ENCODE data around the gene MYL10.
"Not testable (repeated sequence)": the region's sequence is repeated elsewhere in the genome, so short reads cannot be mapped to it uniquely, and the experiment has no call there.

The MYL10 gene

DNA sequence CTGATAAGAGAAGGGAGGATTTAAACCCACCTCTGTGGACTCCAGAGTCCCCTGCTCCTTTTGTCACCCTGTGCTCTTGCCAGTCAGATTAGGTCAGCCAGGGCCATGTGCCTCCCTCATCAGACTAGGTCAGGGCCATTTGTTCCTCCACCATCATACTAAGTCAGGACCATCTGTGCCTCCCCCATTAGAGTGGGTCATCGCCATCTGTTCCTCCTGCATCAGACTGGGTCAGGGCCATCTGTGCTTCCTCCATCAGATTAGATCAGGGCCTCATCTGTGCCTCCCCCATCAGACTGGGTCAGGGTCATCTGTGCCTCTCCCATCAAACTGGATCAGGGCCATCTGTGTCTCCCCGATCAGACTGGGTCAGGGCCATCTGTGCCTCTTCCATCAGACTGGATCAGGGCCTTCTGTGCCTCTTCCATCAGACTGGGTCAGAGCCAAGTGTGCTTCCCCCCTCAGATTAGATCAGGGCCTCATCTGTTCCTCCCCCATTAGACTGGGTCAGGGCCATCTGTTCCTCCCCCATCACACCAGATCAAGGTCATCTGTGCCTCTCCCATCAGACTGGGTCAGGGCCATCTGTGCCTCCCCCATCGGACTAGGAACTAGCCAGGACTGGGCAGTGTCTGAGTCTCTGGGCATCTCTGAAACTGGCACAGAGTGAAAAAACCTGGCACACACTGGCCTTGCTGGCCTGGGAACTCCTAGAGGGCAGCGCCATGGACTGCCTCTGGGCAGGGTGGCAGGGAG is 11.5 kb downstream of the MYL10 start:
- no peak for DNase-seq

DNA sequence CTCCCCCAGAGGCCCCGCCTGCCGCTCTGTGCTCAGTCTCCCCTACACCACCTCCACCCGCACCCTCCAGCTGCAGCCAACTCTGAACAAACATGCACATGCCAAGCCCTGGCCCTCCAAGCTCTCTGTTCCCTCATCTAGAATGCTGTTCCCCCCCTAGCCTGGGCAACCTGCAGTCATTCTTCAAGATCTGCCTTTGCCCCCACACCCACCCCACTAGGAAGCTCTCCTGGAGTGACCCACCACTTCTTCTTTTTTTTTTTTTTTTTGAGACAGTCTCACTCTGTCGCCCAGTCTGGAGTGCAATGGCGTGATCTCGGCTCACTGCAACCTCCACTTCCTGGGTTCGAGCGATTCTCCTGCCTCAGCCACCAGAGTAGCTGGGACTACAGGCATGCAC is 13.7 kb downstream of the MYL10 start:
- DNase-seq: no peak

DNA sequence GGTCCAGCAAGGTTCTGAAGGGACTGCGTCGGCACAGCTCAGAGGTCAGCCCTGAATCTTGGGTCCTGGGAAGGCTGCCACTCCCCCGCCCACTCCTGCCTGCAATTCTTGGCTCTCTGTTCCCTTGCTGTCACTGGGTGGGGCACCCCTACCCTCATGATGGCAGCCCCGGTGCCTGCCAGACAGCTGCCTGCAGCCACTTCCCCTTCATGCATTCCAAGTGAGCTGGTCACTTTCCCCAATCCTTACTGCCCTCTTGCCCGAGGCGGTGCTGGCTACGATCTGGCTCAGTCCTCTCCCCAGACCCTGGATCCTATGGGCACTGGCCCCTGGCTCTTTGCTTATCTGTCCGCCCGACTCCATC is 14.2 kb downstream of the MYL10 start:
- DNase-seq: no peak

DNA sequence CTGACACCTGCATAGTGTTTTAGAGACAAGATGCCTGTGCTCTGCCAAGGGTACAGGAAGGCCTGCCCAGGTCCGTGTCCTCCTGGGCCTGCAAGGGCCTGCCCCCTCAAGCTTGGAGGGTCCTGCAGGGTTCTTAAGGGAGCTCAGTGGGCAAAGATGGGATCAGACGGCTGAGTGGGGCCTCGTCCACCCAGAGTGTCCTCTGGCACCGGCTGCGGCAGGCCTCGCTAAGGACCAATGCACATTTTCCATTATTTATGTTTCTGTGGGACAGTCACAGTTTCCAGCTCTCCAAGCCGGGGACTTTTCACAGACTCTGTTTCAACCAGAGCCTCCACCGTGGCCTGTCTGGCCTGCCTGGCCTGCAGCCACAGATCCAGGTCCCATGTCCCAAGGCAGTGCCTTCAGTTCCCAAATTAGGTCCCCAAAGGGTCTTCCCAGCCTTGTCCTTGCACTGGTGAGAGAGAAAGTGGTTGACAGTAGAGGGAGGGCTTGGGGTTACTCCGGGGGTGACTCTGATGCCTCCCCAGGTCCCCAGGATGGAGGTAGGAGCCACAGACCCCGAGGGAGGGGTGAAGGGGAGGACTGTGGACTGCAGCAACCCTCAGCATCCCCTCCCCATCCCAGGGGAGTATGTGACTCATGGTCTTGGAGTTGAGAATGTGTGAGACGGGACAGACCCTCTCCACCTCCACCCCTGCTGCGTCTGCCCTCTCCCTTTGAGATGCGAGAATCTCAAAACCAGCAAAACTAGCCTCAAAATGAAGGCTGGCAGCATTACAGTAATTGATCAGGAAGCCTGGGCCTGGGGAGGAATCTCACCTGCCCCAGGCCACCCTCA is 14.8 kb downstream of the MYL10 start:
- DNase-seq: no peak

DNA sequence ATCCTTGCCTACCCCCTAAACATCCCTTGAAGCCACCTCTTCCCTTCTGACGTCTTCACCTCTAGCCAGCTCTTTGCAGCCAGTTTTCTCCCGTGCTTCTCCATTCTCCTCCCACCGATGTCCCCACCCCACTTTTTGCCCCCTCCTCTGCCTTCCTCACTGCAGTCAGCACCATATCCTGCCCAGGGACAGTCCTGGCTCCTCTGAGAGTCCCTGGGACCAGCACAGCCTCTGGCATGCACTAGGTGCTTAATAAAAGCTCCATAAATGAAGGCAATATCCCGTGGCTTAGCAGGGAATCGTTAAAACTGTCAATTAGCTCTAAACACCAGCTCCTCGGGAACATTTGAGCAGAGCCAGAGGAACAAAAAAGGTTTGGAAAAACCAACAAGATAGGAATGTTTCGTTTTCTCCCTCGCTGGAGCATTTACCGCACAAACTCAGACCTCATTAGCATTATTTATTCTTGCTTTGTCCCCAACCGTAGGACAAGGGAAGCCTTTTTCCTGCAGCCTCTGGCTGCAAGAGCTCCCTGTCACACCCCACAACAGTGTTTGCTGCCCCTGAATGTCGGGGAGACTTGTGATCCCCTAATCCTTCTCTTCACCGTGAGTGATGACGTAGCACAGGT is 16.1 kb downstream of the MYL10 start:
- DNase-seq: no peak

DNA sequence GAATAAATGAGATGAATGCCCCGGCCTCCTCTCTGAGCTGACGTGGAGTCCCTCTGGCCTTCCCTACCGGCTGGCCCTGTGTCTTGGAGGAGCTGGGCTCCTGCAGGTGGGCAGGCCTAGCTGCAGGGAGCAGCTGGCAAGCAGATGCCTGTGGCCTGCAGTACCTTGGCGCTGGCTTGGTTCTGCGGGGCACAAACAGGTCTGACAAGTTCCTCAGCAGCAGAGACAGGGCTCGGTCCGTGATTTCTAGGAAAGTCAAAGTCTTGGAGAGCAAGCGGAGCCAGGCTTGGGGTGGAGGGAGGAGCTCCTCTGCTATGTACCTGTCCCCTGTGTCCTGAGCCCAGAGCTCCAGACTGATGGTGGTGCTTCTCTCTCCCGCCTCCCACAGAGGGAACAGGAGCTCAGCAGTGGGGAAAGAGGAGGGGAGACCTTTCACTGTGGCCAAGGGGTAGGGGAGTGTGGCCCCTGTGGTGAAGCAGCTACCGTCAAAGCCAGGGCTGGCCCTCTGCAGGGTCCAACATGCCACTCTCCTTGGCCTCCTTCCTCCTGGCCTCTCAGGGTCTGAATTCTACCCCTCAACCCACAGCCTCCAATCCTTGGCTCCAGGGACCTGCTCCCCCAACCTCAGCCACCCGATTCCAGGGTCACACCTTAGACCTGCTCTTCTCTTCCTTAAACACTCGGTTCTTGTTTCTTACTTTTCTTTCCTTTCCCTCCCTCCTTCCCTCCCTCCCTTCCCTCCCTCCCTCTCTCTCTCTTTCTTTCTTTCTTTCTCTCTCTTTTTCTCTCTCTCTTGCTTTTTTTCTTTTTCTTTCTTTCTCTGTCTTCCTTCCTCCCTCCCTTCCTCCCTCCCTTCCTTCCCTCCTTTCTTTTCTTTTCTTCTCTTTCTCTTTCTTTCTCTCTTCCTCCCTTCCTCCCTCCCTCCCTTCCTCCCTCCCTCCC is 20.1 kb downstream of the MYL10 start:
- no peak for DNase-seq

DNA sequence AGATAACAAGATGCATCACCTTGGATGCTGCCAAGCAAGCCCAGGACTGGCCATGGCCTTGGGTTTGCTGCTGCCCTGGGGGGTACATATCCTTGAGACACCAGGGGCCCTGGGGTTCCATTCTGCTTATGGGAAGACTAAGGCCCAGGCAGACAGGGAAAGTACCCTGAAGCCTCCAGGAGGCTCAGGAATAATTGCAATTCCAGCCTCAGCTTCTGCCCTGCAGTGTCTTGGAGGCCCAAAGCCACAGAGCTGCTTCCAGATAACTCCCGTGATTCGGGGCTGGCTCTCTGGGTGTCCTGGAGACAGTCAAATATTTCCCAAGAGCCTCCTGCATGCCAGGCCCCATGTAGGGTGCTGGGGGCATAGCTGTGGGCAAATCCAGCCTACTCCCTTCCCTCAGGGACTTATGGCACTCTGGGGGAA is 22.6 kb downstream of the MYL10 start:
- DNase-seq: no peak

DNA sequence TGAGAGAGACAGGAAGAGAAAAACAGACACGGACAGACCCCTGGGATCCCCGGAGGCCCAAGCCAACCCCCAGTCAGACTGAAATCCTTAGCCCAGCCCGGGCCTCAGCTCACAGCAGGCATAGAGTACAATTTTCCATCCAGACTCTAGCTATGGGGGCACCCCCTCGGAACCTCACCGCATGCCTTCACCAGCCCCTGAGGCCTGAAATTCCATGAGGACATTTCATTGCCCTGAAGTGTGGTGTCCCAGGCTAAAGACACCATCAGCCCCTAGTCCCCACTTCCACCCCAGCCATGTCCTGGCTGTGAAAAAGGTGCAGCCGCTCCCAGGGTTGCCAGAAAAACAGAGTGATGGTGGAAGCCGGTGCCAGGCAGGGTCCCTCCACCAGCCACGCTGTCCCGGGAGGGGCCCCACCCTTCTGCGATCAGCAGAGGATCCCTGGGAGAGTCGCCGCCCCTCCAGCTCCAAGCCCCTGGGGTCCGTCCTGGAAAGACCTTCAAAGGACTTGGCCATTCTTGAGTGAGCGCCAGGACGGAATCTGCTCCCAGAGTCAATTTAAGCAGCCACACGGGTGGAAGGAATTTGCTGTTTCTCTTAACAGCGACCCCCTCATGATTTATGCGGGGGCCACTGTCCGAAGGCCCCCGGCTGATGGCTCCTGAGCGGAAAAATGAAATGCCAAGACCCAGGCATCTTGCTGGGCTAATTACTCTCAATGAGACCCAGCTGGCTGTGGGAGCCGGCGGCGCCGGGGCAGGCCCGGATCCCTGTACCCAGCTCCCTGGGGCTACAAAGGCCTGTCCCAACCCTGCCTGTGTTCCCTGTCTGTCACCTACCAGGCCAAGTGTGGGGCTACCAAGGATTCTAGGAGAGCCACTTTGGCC is 23.2 kb downstream of the MYL10 start:
- DNase-seq: no peak

DNA sequence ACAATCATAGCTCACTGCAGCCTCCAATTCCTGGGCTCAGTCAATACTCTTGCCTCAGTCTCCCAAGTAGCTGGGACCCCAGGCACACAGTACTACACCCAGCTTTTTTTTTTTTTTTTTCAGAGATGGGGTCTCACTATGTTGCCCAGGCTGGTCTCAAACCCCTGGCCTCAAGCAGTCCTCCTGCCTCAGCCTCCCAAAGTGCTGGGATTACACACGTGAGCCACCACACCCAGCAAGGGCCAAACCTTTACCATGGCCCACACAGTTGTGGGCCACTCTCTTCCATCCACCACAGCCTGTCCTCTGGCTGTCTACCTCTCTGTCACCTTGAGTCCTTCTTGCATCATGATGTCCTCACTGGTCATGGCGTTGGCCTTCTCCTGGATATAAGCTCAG is 24.2 kb downstream of the MYL10 start:
- not testable (repeated sequence) for DNase-seq

DNA sequence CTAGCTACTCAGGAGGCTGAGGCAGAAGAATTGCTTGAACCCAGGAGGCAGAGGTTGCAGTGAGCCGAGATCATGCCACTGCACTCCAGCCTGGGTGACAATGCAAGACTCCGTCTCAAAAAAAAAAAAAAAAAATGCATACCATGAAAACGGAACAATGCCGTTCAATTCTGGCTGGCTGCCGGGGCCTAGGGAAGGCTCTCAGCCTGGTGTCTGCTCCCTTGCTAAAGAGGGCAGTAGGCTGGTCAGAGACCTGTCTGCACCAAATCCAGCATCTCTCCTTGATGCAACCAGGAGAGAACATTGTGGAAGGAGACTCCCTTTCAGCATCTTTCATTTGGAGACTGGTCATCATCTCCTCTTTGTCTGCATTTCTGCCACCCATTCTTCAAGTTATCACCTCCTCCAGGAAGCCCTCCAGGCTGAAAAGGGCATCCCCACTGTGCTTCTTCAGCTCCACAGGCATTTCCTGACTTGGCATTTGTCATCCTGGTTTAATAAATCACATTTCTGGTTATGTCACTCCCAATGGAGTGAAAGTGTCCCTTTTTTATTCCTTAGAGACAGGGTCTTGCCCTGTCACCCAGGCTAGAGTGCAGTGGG is 24.7 kb downstream of the MYL10 start:
- DNase-seq: no peak

DNA sequence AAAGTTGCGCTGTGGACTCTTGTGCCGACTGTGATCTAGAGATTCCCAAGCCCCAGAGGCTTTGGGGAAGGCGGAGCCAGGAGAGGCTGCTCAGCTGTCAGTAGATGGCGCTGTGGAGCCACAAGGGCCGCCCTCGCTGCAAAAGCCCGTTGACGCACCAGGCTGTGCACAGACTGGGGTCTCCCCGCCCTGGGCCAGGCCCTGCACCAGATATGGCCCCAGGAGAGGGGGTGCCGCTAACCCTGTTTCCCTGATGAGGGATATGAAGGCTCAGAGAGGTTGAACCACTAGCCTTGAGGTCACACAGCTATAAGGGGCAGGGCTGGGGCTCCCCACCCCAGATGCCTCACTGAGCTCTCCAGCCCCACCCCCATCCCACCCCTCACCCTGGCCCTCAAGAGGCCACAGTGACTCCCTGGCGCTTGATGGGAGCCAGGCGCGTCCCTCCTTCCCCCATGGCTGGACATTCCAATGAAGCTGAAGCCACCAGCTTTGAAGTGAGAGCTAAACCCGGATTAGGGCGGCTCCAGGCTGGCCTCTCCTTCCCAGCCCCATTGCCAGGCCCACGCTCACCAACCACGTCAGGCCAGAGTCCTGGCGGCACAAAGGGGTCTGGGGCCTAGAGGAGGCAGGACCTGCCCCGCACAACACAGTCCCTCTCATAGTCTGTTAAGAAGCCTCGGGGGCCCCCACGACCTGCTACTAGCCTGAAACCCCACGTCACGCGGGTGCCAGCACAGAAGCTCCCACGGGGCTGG is 26.4 kb downstream of the MYL10 start:
- peak; percentile 45 to 63 for DNase-seq

DNA sequence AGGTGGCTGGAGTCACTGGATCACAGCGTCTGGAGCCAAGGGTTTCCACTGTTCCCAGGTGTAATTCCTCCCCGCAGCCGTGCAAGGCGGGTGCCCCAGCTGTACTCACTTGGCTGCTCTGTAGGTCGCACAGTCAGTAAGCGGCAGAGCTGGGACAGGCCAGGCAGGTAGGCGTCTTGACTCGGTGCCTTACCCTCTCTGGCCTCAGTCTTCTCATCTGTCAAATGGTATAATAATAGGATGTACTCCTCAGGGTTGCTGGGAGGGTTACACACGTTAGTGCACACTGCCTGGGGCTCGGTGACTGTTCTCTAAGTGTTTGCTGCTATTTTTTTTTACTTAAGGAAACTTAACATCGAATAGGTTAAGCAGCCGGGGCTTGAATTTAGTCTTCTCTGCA is 27.0 kb downstream of the MYL10 start:
- DNase-seq: no peak

DNA sequence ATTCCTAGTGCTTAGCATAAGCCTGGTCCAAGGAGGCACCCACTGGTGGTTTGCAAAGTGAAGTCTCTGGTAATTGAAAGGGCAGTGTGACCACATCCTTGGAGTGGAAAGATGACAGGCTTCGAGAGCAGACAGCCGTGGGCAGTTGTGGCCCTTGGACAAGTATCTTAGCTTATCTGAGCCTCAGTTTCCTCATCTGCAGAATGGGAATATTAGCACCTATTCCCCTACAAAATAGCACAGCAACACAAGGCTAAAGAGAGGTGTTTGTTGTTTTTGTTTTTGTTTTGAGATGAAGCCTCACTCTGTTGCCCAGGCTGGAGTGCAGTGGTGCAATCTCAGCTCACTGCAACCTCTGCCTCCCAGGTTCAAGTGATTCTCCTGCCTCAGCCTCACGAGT is 29.3 kb downstream of the MYL10 start:
- no peak for DNase-seq

DNA sequence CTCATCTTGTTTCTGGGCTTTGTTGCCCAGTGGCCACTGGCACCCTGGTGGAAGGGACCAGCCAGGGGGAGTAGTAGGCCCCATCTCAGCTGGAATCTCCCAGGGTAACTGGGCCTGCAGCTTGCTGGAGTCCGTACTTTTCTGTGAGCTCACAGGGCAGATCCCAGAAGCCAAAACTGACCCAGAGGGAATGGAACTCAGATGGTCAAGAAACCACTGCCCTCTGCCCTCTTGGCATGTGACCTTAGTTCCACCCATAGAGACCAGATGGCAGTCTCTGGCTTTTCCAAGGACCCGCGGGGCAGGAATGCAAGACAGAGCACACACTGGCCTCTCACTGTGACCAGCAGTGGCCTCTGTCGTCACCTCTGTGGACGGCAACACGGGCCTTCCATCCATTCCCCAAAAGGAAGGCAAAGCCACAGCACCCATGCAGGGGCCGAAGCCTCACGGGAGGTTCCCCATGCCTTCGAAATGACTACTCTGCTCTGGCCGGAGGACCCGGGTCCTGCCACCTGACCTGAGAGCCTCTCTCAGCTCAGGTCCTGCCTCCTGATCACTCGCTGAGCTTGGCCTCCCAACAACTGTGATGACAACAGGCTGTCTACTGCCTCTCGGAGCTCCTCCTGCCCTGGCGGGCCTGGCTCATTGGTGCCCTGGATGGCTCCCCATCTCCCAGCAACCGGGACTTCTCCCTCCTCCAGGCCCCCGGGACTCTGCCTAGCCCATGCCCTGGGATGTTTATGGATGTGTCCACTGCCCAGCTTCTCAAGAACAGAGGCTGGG is 29.9 kb downstream of the MYL10 start:
- DNase-seq: no peak

DNA sequence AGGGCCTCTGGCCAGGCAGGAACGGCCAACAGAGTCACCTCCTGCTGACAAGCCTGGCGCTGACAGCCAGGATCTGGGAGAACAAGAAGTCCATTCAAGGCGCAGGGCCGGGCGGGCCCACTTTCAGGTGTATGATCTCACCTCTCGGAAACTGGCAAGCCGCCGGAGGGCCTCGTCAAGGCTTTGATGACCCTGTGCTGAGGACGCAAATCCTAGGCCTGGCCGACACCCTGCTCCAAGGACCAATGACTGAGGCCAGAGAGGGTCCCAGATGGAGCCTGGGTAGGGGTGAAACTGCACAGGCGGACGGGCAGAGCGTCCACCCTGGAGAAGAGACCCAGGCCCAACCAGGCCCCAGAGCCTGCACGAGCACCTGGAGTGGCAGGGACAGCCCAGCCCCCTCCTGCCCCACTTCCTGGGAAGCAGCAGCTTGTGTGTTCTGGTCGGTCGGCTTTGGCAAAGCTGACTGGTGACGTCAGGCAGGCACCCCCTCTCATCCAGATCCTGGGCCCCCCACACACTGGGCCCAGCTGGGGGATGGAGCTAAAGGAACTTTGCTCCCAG is 30.6 kb downstream of the MYL10 start:
- DNase-seq: no peak

DNA sequence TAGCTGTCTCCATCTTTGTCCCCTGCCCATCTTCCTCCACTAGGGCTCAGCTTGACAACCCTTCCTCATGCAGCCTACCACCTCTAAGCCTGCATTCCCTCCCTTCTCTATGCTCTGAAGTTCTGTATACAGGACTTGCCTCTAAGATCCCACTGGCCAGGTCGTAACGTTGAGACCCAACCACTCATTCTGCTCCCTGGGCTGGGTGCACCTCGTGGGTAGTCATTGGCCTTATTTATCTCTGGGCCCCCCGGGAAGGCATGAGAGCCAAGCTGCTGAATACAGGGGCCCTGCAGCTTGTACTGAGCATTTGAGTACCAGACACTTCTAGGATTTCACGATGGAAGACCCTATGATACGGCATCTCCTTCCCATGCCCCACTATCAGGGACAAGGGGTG is 31.2 kb downstream of the MYL10 start:
- DNase-seq: no peak

DNA sequence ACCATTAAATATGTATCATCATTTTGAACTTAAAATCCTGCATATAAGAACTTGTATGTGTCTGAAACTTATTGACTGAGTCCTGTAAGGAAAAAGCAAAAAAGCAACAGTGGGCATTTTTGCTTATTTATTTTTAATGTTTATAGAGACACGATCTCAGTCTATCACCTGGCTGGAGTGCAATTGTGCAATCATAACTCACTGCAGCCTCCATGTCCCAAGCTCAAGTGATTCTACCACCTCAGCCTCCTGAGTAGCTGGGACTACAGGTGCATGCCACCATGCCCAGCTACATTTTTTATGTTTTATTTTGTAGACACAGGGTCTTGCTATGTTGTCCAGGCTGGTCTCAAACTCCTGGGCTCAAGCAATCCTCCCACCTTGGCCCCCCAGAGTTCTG is 32.2 kb downstream of the MYL10 start:
- no peak for DNase-seq

DNA sequence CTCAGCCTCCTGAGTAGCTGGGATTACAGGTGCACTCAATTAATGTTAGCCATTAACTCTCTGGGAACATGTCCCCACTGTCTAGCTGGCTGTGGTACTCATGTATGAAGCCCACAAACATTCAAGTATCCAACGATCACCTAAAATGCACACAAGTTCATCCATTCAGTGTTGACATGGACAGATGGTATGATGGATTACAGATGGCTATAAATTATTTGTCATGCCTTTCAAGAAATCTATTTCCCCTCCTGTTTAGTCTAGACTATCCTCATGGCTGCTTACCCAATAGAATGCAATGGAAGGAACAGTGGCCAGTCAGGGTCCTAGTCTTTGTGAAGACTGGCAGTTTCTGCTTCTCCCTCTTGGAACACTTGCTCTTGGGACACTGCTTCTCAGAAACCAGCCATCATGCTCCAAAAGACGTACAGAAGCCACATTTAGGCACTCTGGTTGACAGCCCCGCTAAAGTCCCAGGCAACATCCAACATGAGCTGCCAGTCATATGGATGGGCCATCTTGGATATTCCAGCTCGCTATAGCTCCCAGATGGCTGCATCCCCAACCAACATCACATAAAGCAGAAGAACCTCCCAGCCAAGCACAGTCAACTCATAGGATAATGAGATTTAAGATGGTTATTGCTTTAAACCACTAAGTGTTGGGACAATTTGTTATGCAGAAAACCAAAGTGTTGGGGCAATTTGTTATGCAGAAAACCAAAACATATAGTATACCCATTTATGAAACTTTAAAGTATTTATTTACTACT is 33.1 kb downstream of the MYL10 start:
- DNase-seq: peak in 1 of 2 experiments; percentile 51

DNA sequence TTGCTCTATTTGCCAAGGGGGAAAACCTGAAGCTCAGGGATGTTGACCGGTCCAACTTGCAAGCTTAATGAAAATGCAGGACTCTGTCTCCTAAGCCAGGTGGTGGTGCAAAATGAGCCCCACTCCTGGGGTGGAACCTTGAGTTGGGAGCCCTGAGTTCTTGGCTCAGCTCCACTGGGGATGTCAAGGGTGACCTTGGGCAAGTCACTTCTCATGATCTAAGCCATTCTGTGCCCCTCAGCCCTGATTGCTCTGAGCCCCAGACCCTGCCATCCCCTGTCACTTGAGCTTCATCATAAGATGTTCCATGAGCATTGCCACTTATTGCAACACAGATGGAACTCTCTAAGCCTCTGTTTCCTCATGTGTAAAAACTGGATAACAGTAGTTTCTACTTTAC is 33.9 kb downstream of the MYL10 start:
- DNase-seq: no peak

Data from NCI-H524 (cell line).